Measurements from ENCODE around the gene CD99L2. TPM values are rescaled to one million over a fixed set of nuclear protein-coding genes. Genes with fewer than 3 reads are reported as not detected.

The CD99L2 gene
- total and polyA plus RNA-seq, 4 donors, result 22.3 to 39.6 (median 23.8) TPM

- H3K4me1 ChIP-seq (ENCODE audit: control insufficient read depth in 5 of 5, insufficient read depth in 5 of 5, low read length in 5 of 5), result peaks cover 0 to 5% (median 0%) of the 10 kb centered on the region in 5 donors
- H3K9me3 ChIP-seq (ENCODE audit: control insufficient read depth in 4 of 4, insufficient read depth in 3 of 4, low read length in 3 of 4), result peaks cover 0 to 6% (median 0%) of the 10 kb centered on the region in 4 donors
- ATAC-seq (ENCODE audit: insufficient read depth, low FRiP score) (no peak), DNase-seq (no peak)
- H3K27ac ChIP-seq (ENCODE audit: low read depth in 1 of 2, low read length in 1 of 2), result no peak overlapping the region
- TF ChIP-seq CTCF (IDR thresholded peaks at IDR 0.05; ENCODE audit: control extremely low read depth, extremely low read depth), result no peak
- H3K36me3 ChIP-seq (ENCODE audit: control insufficient read depth in 4 of 4, insufficient read depth in 4 of 4, low read length in 4 of 4), result no peaks in the 10 kb centered on the region
- WGBS, 2 donors, result 62 to 76% methylated on average over 4 of the region's 4 CpGs
- no peak overlapping the region for H3K9ac ChIP-seq (ENCODE audit: insufficient read depth in 1 of 2, low read length in 2 of 2)
- no peak overlapping the region for H3K4me3 ChIP-seq
- H3K27me3 ChIP-seq (ENCODE audit: control insufficient read depth in 3 of 3, insufficient read depth in 3 of 3, low read length in 2 of 3), result no peaks in the 10 kb centered on the region
These were observed 60.6 kb downstream of the CD99L2 start for GRCh38 chrX:150837845-150838244.

GRCh38 chrX:150834695-150835094 lies 63.8 kb downstream of the CD99L2 start:
- H3K9ac ChIP-seq (ENCODE audit: insufficient read depth in 1 of 2, low read length in 2 of 2), result no peak overlapping the region
- no peak overlapping the region for H3K27ac ChIP-seq (ENCODE audit: low read depth in 1 of 2, low read length in 1 of 2)

GRCh38 chrX:150833454-150834056 lies 64.9 kb downstream of the CD99L2 start:
- no peak for TF ChIP-seq CTCF (IDR thresholded peaks at IDR 0.05; ENCODE audit: control extremely low read depth, extremely low read depth)
- DNase-seq (no peak), ATAC-seq (ENCODE audit: insufficient read depth, low FRiP score) (no peak)
- Histone ChIP-seq H3K9me3 (ENCODE audit: control insufficient read depth in 4 of 4, insufficient read depth in 3 of 4, low read length in 3 of 4) (peaks cover 0 to 6% (median 0%) of the 10 kb centered on the region in 4 donors), H3K36me3 (ENCODE audit: control insufficient read depth in 4 of 4, insufficient read depth in 4 of 4, low read length in 4 of 4) (peaks cover 0 to 6% (median 3%) of the 10 kb centered on the region in 4 donors), H3K9ac (ENCODE audit: insufficient read depth in 1 of 2, low read length in 2 of 2) (no peak overlapping the region), H3K27ac (ENCODE audit: low read depth in 1 of 2, low read length in 1 of 2) (no peak overlapping the region), H3K4me3 (no peak overlapping the region), H3K4me1 (ENCODE audit: control insufficient read depth in 5 of 5, insufficient read depth in 5 of 5, low read length in 5 of 5) (no peaks in the 10 kb centered on the region), H3K27me3 (ENCODE audit: control insufficient read depth in 3 of 3, insufficient read depth in 3 of 3, low read length in 2 of 3) (no peaks in the 10 kb centered on the region)
- 21 to 30% methylated on average over 1 of the region's 1 CpG for WGBS, 2 donors

More at GRCh38 chrX:150834695-150835094, 63.8 kb downstream of the CD99L2 start:
- DNase-seq (no peak), ATAC-seq (ENCODE audit: insufficient read depth, low FRiP score) (no peak)
- Histone ChIP-seq H3K4me1 (ENCODE audit: control insufficient read depth in 5 of 5, insufficient read depth in 5 of 5, low read length in 5 of 5) (no peaks in the 10 kb centered on the region), H3K9me3 (ENCODE audit: control insufficient read depth in 4 of 4, insufficient read depth in 3 of 4, low read length in 3 of 4) (peaks cover 0 to 6% (median 0%) of the 10 kb centered on the region in 4 donors), H3K36me3 (ENCODE audit: control insufficient read depth in 4 of 4, insufficient read depth in 4 of 4, low read length in 4 of 4) (peaks cover 0 to 2% (median under 1%) of the 10 kb centered on the region in 4 donors), H3K27me3 (ENCODE audit: control insufficient read depth in 3 of 3, insufficient read depth in 3 of 3, low read length in 2 of 3) (no peaks in the 10 kb centered on the region), H3K4me3 (no peak overlapping the region)
- WGBS, 2 donors, result 71 to 100% methylated on average over 1 of the region's 1 CpG
- TF ChIP-seq CTCF (IDR thresholded peaks at IDR 0.05; ENCODE audit: control extremely low read depth, extremely low read depth), result no peak

All from lung (tissue), 12 donors.